C4-2B (cell line): ENCODE measurements around the gene ERICH6.

Experiments
- CTCF ChIP-seq: fragments of 450-650 bp; conservative IDR thresholded peaks from 2 replicates; pipeline ENCODE4 v1.5.1; 2017; ENCODE audit warnings: mild to moderate bottlenecking
- ZFX ChIP-seq: fragments of 450-650 bp; IDR thresholded peaks from 2 replicates; pipeline ENCODE4 v1.6.1; 2017

- no peak for TF ChIP-seq CTCF
- TF ChIP-seq ZFX, result no peak
Measured at GRCh38 chr3:150742141-150742523, 38.4 kb upstream of the ERICH6 start.
